PC-3 (cell line): ENCODE data around the gene NOP14.

Experiments used
- EZH2 ChIP-seq: fragments of 300-600 bp; sonication (generic); IDR thresholded peaks from one replicate; pipeline ENCODE4 v1.6.1; 2017; ENCODE audit warnings: antibody characterized with exemption, mild to moderate bottlenecking, low read length; ENCODE audit not compliant: unreplicated experiment
- EZH2phosphoT487 ChIP-seq: fragments of 300-600 bp; sonication (generic); IDR thresholded peaks from 2 replicates; pipeline ENCODE4 v1.6.1; 2018; ENCODE audit warnings: mild to moderate bottlenecking, antibody characterized with exemption, low read length, borderline replicate concordance
- TF ChIP-seq, protein P1 (sequence below): fragments of 300-600 bp; sonication (generic); conservative IDR thresholded peaks from 2 replicates; pipeline ENCODE4 v1.5.1; 2017; ENCODE audit warnings: antibody characterized with exemption, low read depth, mild to moderate bottlenecking, low read length

DNA sequence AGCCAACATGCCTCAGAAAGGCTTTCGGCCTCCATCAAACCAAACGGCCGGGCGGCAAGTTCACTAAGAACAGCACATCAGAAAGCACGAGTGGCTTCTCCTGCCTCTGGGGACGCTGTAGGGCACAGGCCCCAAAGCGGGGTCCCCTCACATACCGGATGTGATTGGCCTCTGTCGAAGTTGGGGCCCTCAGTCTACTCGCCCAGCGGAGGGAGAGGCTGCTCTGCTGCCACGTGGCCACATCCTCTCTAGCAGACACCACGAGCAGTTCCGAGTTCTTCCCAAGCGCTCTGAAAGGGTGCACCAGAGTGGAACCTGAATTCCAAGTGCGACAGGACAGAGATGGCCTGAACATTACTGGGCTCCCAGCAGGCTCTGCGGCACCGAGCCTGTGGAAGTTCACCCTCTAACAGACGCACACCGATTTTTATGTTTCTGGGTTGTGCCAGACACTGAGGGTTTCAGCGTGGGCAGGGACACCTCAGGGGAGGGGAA, 21.1 kb downstream of the NOP14 start:
- TF ChIP-seq EZH2phosphoT487 (no peak), EZH2 (no peak)
- TF ChIP-seq, protein P1, sequence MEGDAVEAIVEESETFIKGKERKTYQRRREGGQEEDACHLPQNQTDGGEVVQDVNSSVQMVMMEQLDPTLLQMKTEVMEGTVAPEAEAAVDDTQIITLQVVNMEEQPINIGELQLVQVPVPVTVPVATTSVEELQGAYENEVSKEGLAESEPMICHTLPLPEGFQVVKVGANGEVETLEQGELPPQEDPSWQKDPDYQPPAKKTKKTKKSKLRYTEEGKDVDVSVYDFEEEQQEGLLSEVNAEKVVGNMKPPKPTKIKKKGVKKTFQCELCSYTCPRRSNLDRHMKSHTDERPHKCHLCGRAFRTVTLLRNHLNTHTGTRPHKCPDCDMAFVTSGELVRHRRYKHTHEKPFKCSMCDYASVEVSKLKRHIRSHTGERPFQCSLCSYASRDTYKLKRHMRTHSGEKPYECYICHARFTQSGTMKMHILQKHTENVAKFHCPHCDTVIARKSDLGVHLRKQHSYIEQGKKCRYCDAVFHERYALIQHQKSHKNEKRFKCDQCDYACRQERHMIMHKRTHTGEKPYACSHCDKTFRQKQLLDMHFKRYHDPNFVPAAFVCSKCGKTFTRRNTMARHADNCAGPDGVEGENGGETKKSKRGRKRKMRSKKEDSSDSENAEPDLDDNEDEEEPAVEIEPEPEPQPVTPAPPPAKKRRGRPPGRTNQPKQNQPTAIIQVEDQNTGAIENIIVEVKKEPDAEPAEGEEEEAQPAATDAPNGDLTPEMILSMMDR = no peak
